Measurements from ENCODE around the gene TMEM120A. TPM values are rescaled to one million over a fixed set of nuclear protein-coding genes. Genes with fewer than 3 reads are reported as not detected.
"Not testable (repeated sequence)": the region's sequence is repeated elsewhere in the genome, so short reads cannot be mapped to it uniquely, and the experiment has no call there.

The TMEM120A gene
- total RNA-seq, 2 donors from 2014 or later: 22.1 to 35.0 TPM

GRCh38 chr7:76011442-76011861, 17.1 kb upstream of the TMEM120A start:
- Histone ChIP-seq H3K9me3 (no peaks in the 10 kb centered on the region), H3K36me3 (replicated peaks in 1 of 2; ENCODE audit: insufficient read depth in 1 of 2, low read depth in 2 of 2) (no peaks in the 10 kb centered on the region), H3K4me3 (no peak overlapping the region), H3K4me1 (no peaks in the 10 kb centered on the region), H3K27ac (no peak overlapping the region), H3K27me3 (no peaks in the 10 kb centered on the region)
- no peak for ATAC-seq
- intact Hi-C loops (cut with DNase I): no loop called here
- WGBS, 2 donors: 69 to 80% methylated on average over 8 of the region's 8 CpGs
- TF ChIP-seq POLR2A (IDR thresholded peaks at IDR 0.05) (no peak), CTCF (IDR thresholded peaks at IDR 0.05) (no peak)
- peak in 2 of 4 donors; percentile 18 to 41 for DNase-seq

- no peak for ATAC-seq
- DNase-seq: no peak
- no peak for TF ChIP-seq POLR2A (IDR thresholded peaks at IDR 0.05)
- no peak for TF ChIP-seq CTCF (IDR thresholded peaks at IDR 0.05)
- intact Hi-C loops (cut with DNase I): no loop called here
- H3K9me3 ChIP-seq: no peaks in the 10 kb centered on the region
- no peaks in the 10 kb centered on the region for H3K4me1 ChIP-seq
- WGBS, 2 donors: 87 to 89% methylated on average over 11 of the region's 11 CpGs
- H3K27ac ChIP-seq: peak overlapping the region in 1 of 4 donors; percentile 18
- H3K27me3 ChIP-seq: no peaks in the 10 kb centered on the region
- H3K4me3 ChIP-seq: no peak overlapping the region
- H3K36me3 ChIP-seq (replicated peaks in 1 of 2; ENCODE audit: insufficient read depth in 1 of 2, low read depth in 2 of 2): peaks cover 0 to 3% of the 10 kb centered on the region in 2 donors
Measured at GRCh38 chr7:76009672-76010600, 15.5 kb upstream of the TMEM120A start.

- no peak overlapping the region for H3K27ac ChIP-seq
- intact Hi-C loops (cut with DNase I): no loop called here
Measured at GRCh38 chr7:76008156-76008687, 13.8 kb upstream of the TMEM120A start.

GRCh38 chr7:76005004-76005403, 10.6 kb upstream of the TMEM120A start:
- H3K4me1 ChIP-seq; H3K27ac ChIP-seq; H3K9me3 ChIP-seq; ATAC-seq; H3K36me3 ChIP-seq (replicated peaks in 1 of 2; ENCODE audit: insufficient read depth in 1 of 2, low read depth in 2 of 2); intact Hi-C loops (cut with DNase I); H3K4me3 ChIP-seq; H3K27me3 ChIP-seq; DNase-seq: not testable (repeated sequence)
- 70 to 90% methylated on average over 4 of the region's 4 CpGs for WGBS, 2 donors

More at GRCh38 chr7:76008156-76008687, 13.8 kb upstream of the TMEM120A start:
- no peaks in the 10 kb centered on the region for H3K4me1 ChIP-seq
- no peaks in the 10 kb centered on the region for H3K27me3 ChIP-seq
- no peak overlapping the region for H3K4me3 ChIP-seq
- WGBS, 2 donors: 75 to 86% methylated on average over 8 of the region's 8 CpGs
- no peak for ATAC-seq
- peaks cover 0 to 5% of the 10 kb centered on the region in 2 donors for H3K36me3 ChIP-seq (replicated peaks in 1 of 2; ENCODE audit: insufficient read depth in 1 of 2, low read depth in 2 of 2)
- no peaks in the 10 kb centered on the region for H3K9me3 ChIP-seq
- no peak for DNase-seq
- TF ChIP-seq POLR2A (IDR thresholded peaks at IDR 0.05) (no peak), CTCF (IDR thresholded peaks at IDR 0.05) (no peak)

GRCh38 chr7:76003351-76003750, 9.0 kb upstream of the TMEM120A start:
- Histone ChIP-seq H3K27ac (no peak overlapping the region), H3K27me3 (no peaks in the 10 kb centered on the region), H3K9me3 (no peaks in the 10 kb centered on the region), H3K4me1 (no peaks in the 10 kb centered on the region), H3K4me3 (no peak overlapping the region), H3K36me3 (replicated peaks in 1 of 2; ENCODE audit: insufficient read depth in 1 of 2, low read depth in 2 of 2) (peaks cover 0 to 5% of the 10 kb centered on the region in 2 donors)
- ATAC-seq: no peak
- intact Hi-C loops (cut with DNase I): no loop called here
- TF ChIP-seq POLR2A (IDR thresholded peaks at IDR 0.05) (no peak), CTCF (IDR thresholded peaks at IDR 0.05) (no peak)
- WGBS, 2 donors: 91 to 94% methylated on average over 5 to 10 of the region's 10 CpGs
- no peak for DNase-seq

Measured in body of pancreas (tissue), 4 donors.